ENCODE measurements around the gene MAP4K2. TPM values are rescaled to one million over a fixed set of nuclear protein-coding genes. Genes with fewer than 3 reads are reported as not detected.

The MAP4K2 gene
- total and polyA plus RNA-seq, 2 of the 4 experiments (the other 2 are of a cell fraction): 11.7 to 16.6 TPM

- 93% methylated on average over 6 of the region's 10 CpGs; no CpG with 5 or more reads in 1 of the 2 experiments for WGBS, 2 experiments (ENCODE audit: extremely low coverage in 2 of 2, insufficient read length in 1 of 2)
- Histone ChIP-seq H3K4me3 (ENCODE audit: insufficient read depth, low read depth, low read length) (no peak overlapping the region), H2AFZ (replicated peaks; ENCODE audit: low read length, poor library complexity) (no peak overlapping the region), H3K36me3 (ENCODE audit: control insufficient read depth, insufficient read depth, low read length) (peaks cover 32% of the 10 kb centered on the region), H3K27me3 (ENCODE audit: control insufficient read depth, insufficient read depth, low read length) (no peaks in the 10 kb centered on the region), H3K23ac (ENCODE audit: low read depth, low read length) (no peak overlapping the region), H4K8ac (ENCODE audit: low read depth in 2 of 2, low read length in 2 of 2) (no peak overlapping the region), H3K56ac (ENCODE audit: extremely low read depth, insufficient read depth, low read length) (no peak overlapping the region), H3K18ac (ENCODE audit: low read depth, low read length) (no peak overlapping the region), H2BK5ac (ENCODE audit: low read depth, low read length, poor library complexity, severe bottlenecking) (no peak overlapping the region), H3K9me3 (ENCODE audit: control insufficient read depth, insufficient read depth, low read length) (no peaks in the 10 kb centered on the region), H4K20me1 (ENCODE audit: insufficient read depth, low read length) (no peaks in the 10 kb centered on the region), H3K4me1 (ENCODE audit: control insufficient read depth, insufficient read depth, low read length) (no peaks in the 10 kb centered on the region), H4K91ac (ENCODE audit: insufficient read depth, low read depth, low read length) (no peak overlapping the region), H3K9me1 (ENCODE audit: insufficient read depth, low read length) (no peaks in the 10 kb centered on the region), H3K14ac (replicated peaks; ENCODE audit: low read depth, low read length) (no peak overlapping the region), H2AK9ac (replicated peaks; ENCODE audit: low read depth, low read length, poor library complexity) (no peak overlapping the region), H3K4ac (ENCODE audit: low read depth, low read length) (no peak overlapping the region), H2AK5ac (ENCODE audit: low read depth, low read length) (no peak overlapping the region), H3K9ac (ENCODE audit: low read depth, low read length) (no peak overlapping the region), H4K5ac (ENCODE audit: low read depth, low read length) (no peak overlapping the region), H3K27ac (ENCODE audit: insufficient read depth, low read length) (no peak overlapping the region), H2BK120ac (ENCODE audit: low read depth, low read length) (no peak overlapping the region), H2BK20ac (ENCODE audit: low read depth, low read length) (no peak overlapping the region), H2BK15ac (ENCODE audit: low read depth, low read length) (no peak overlapping the region), H3K4me2 (ENCODE audit: low read depth, low read length) (no peak overlapping the region), H3K79me1 (ENCODE audit: low read depth in 1 of 2, low read length in 2 of 2) (no peaks in the 10 kb centered on the region)
- no peak for DNase-seq
- BruUV-seq (replicated peaks): no TSS peak
- intact Hi-C loops (cut with micrococcal nuclease): no loop called here
- TF ChIP-seq ELK1 (IDR thresholded peaks at IDR 0.05; ENCODE audit: borderline replicate concordance, low read depth, low read length) (no peak), CEBPB (IDR thresholded peaks at IDR 0.05; ENCODE audit: low read depth, low read length) (no peak), MAFK (IDR thresholded peaks at IDR 0.05; ENCODE audit: low read depth, low read length) (no peak), NFE2L2 (IDR thresholded peaks at IDR 0.05; ENCODE audit: low read depth, low read length) (no peak), CTCF (conservative IDR thresholded peaks at IDR 0.05; ENCODE audit: low read depth, low read length) (no peak), RFX5 (IDR thresholded peaks at IDR 0.05; ENCODE audit: low read depth, low read length) (no peak), MAZ (IDR thresholded peaks at IDR 0.05; ENCODE audit: borderline replicate concordance, low read depth, low read length) (no peak), CHD1 (IDR thresholded peaks at IDR 0.05; ENCODE audit: low read depth, low read length) (no peak), RCOR1 (IDR thresholded peaks at IDR 0.05; ENCODE audit: insufficient replicate concordance, low read length) (no peak), BHLHE40 (IDR thresholded peaks at IDR 0.05; ENCODE audit: low read depth, low read length) (no peak), MXI1 (IDR thresholded peaks at IDR 0.05; ENCODE audit: borderline replicate concordance, low read depth, low read length) (no peak), SMC3 (IDR thresholded peaks at IDR 0.05; ENCODE audit: low read depth, low read length) (no peak), RAD21 (IDR thresholded peaks at IDR 0.05; ENCODE audit: low read length) (no peak), USF2 (IDR thresholded peaks at IDR 0.05; ENCODE audit: low read depth, low read length) (no peak), FOS (IDR thresholded peaks at IDR 0.05; ENCODE audit: low read depth, low read length) (no peak), POLR2A (IDR thresholded peaks at IDR 0.05; ENCODE audit: low read depth, low read length) (no peak)
- ChIA-PET CTCF (no interaction called here), POLR2A (ENCODE audit: unreplicated experiment) (no interaction called here)
- in situ Hi-C loops (cut with MboI; ENCODE audit: low sequenced_read_pairs): no loop called here
- no peak for ATAC-seq (ENCODE audit: low read depth)
- dilution Hi-C loops (cut with HindIII; ENCODE audit: low sequenced_read_pairs, unreplicated experiment): no loop called here
Observed at GRCh38 chr11:64794526-64794925, 8.5 kb downstream of the MAP4K2 start.

All from IMR-90 (cell line).